HepG2 (cell line): ENCODE data around the gene SLC35F1. TPM values are rescaled to one million over a fixed set of nuclear protein-coding genes. Genes with fewer than 3 reads are reported as not detected.

Source experiments
- ATAC-seq: fragments of 200-7000 bp; cut with Tn5 transposase; 3 replicates; pipeline ENCODE4 v1.9.1; 2020; ENCODE audit warnings: mild to moderate bottlenecking, moderate library complexity
- BruUV-seq: library from RNA; stranded (reverse); fragments of 400-500 nt; replicated peaks from 2 replicates; lab custom pipeline; 2021; lab: Mats Ljungman, UMichigan
- CTCF ChIA-PET: fragments of 300-600 bp; formaldehyde crosslinking; extraction: SDS; loops from one replicate; lab custom pipeline; 2021; ENCODE audit warnings: low total read pairs, inconsistent platforms, low intra/inter-chr PET ratio; lab: Yijun Ruan, JAX
- POLR2A ChIA-PET: fragments of 350-600 bp; sonication (Branson Sonifier 250); formaldehyde crosslinking; loops from one replicate; lab custom pipeline; 2020; ENCODE audit warnings: antibody characterized with exemption, inconsistent platforms; lab: Yijun Ruan, JAX
- DNase-seq: peaks from one replicate; pipeline ENCODE4 v3.0.0-alpha.2; 2015; ENCODE audit warnings: low spot score
- FAIRE-seq: peaks from 3 replicates; lab custom pipeline; 2011; peaks lifted over from hg19 to GRCh38; lab: Jason Lieb, UNC
- H2AFZ ChIP-seq: one replicate; pipeline ENCODE4 v1.6.1; 2011; ENCODE audit warnings: low read length, inconsistent platforms
- H3K27ac ChIP-seq: fragments of 300-600 bp; 3 replicates; pipeline ENCODE4 v1.8.0; 2011; ENCODE audit warnings: mixed run types, mild to moderate bottlenecking, mixed read lengths, low read length, inconsistent platforms; ENCODE audit not compliant: insufficient read depth; ENCODE audit errors: extremely low read length
- H3K27me3 ChIP-seq, 2 experiments: fragments of 200-600 bp in 1 of 2; 2 replicates in 1 of 2; 3 replicates in 1 of 2; pipeline versions ENCODE4 v1.6.0 to v1.8.0; 2011; ENCODE audit warnings: low read length in 2 of 2, mild to moderate bottlenecking in 2 of 2, moderate library complexity in 2 of 2, inconsistent platforms in 1 of 2; ENCODE audit not compliant: insufficient read depth in 2 of 2, control insufficient read depth in 1 of 2
- H3K36me3 ChIP-seq, 2 experiments: fragments of 200-600 bp in 1 of 2; replicated peaks in 1 of 2; 2 replicates in 1 of 2; 3 replicates in 1 of 2; pipeline versions ENCODE4 v1.5.1 to v1.8.0; 2011; ENCODE audit warnings: low read length in 2 of 2, inconsistent platforms in 1 of 2; ENCODE audit not compliant: insufficient read depth in 2 of 2, control insufficient read depth in 1 of 2
- H3K4me1 ChIP-seq: 2 replicates; pipeline ENCODE4 v1.5.1; 2012; ENCODE audit warnings: low read length, inconsistent platforms; ENCODE audit not compliant: insufficient read depth
- H3K4me2 ChIP-seq: 2 replicates; pipeline ENCODE4 v1.6.0; 2011; ENCODE audit warnings: low read depth, low read length, inconsistent platforms
- H3K4me3 ChIP-seq, 3 experiments: fragments of 200-600 bp in 1 of 3; sonication (generic), shearing (Covaris generic) in 1 of 3; replicated peaks in 1 of 3; 2 replicates each; pipeline ENCODE4 v1.5.1; 2011 to 2016; ENCODE audit warnings: low read length in 3 of 3, inconsistent platforms in 2 of 3, low read depth in 2 of 3, mild to moderate bottlenecking in 2 of 3, control low read depth in 1 of 3, mixed read lengths in 1 of 3; ENCODE audit not compliant: insufficient read depth in 1 of 3
- H3K79me2 ChIP-seq: one replicate; pipeline ENCODE4 v1.6.1; 2011; ENCODE audit warnings: low read length, inconsistent platforms; ENCODE audit not compliant: insufficient read depth
- H3K9ac ChIP-seq: 2 replicates; pipeline ENCODE4 v1.6.0; 2011; ENCODE audit warnings: mild to moderate bottlenecking, low read depth, low read length, inconsistent platforms; ENCODE audit not compliant: insufficient read depth
- H3K9me3 ChIP-seq: 2 replicates; pipeline ENCODE4 v1.5.1; 2012; ENCODE audit warnings: mild to moderate bottlenecking, low read length
- H4K20me1 ChIP-seq: 2 replicates; pipeline ENCODE4 v1.6.0; 2011; ENCODE audit warnings: inconsistent platforms, mild to moderate bottlenecking, low read length, moderate library complexity; ENCODE audit not compliant: insufficient read depth
- HDAC6 ChIP-seq: fragments of 200-600 bp; sonication (generic); IDR thresholded peaks from 2 replicates; pipeline ENCODE4 v1.7.0; 2017; ENCODE audit warnings: mild to moderate bottlenecking, antibody characterized with exemption, low read length, low read depth
- MED8 ChIP-seq: sonication (generic); formaldehyde crosslinking; IDR thresholded peaks from 2 replicates; pipeline ENCODE4 v1.8.1; 2023; ENCODE audit warnings: mild to moderate bottlenecking, missing genetic modification reagents; ENCODE audit not compliant: insufficient replicate concordance
- NFE2L1 ChIP-seq: sonication (generic); formaldehyde crosslinking; IDR thresholded peaks from 2 replicates; pipeline ENCODE4 v1.4.0; 2020; ENCODE audit warnings: missing genetic modification reagents, mild to moderate bottlenecking, borderline replicate concordance
- STAT5B ChIP-seq: sonication (generic); formaldehyde crosslinking; IDR thresholded peaks from 2 replicates; pipeline ENCODE4 v1.4.0; 2020; ENCODE audit warnings: missing genetic modification reagents
- ZMYM3 ChIP-seq: sonication (generic); formaldehyde crosslinking; IDR thresholded peaks from 2 replicates; pipeline ENCODE4 v1.5.1; 2020; ENCODE audit warnings: mild to moderate bottlenecking, missing genetic modification reagents
- ZNF44 ChIP-seq: sonication (generic); formaldehyde crosslinking; IDR thresholded peaks from 2 replicates; pipeline ENCODE4 v1.5.1; 2020; ENCODE audit warnings: mild to moderate bottlenecking, missing genetic modification reagents
- ZNF790 ChIP-seq: sonication (generic); formaldehyde crosslinking; IDR thresholded peaks from 2 replicates; pipeline ENCODE4 v1.8.0; 2022; ENCODE audit warnings: missing genetic modification reagents, mild to moderate bottlenecking, borderline replicate concordance
- WGBS: methylation state at CpG from one replicate; pipeline ENCODE4 v1.1.6; 2017; ENCODE audit warnings: low lambda C conversion rate; 5-methylcytosine and 5-hydroxymethylcytosine counted together
- in situ Hi-C: cut with HindIII; loops from 2 replicates; pipeline ENCODE4 v1.10.0; 2017; ENCODE audit warnings: low pct_unique_long_range_greater_than_20kb; ENCODE audit not compliant: extremely low pct_ligation_motif_present
- intact Hi-C: fragments of 100-400 bp; cut with micrococcal nuclease; formaldehyde crosslinking; loops from one replicate; pipeline ENCODE4 v1.10.0; 2022; ENCODE audit not compliant: unreplicated experiment
- polyA plus RNA-seq, 8 experiments: library from polyadenylated mRNA; depleted of rRNA in 3 of 8; stranded (reverse) in 7 of 8; unstranded in 1 of 8; fragments of >200 nt; fragmentation: Illumina TruSeq in 4 of 8; extraction: Trizol in 4 of 8; gene quantifications; 2 replicates each; pipeline versions ENCODE4 v1.2.1 to v1.2.3, GENCODE V29; 2011 to 2016; ENCODE audit warnings: low read depth in 4 of 8, missing spikeins in 1 of 8, mixed read lengths in 1 of 8; ENCODE audit not compliant: insufficient read depth in 1 of 8
- total RNA-seq, 5 experiments: library from RNA; depleted of rRNA; stranded (reverse); fragments of >200 nt; fragmentation: Illumina TruSeq; extraction: Trizol; gene quantifications; 2 replicates each; pipeline ENCODE4 v1.2.3, GENCODE V29; 2016; ENCODE audit warnings: low read depth in 1 of 5

SLC35F1 gene
- total and polyA plus RNA-seq, 2 of the 13 experiments (the other 11 are each of a cell fraction or from before 2014, with no cell fraction given), result 0.01 TPM; not detected in 1

DNA sequence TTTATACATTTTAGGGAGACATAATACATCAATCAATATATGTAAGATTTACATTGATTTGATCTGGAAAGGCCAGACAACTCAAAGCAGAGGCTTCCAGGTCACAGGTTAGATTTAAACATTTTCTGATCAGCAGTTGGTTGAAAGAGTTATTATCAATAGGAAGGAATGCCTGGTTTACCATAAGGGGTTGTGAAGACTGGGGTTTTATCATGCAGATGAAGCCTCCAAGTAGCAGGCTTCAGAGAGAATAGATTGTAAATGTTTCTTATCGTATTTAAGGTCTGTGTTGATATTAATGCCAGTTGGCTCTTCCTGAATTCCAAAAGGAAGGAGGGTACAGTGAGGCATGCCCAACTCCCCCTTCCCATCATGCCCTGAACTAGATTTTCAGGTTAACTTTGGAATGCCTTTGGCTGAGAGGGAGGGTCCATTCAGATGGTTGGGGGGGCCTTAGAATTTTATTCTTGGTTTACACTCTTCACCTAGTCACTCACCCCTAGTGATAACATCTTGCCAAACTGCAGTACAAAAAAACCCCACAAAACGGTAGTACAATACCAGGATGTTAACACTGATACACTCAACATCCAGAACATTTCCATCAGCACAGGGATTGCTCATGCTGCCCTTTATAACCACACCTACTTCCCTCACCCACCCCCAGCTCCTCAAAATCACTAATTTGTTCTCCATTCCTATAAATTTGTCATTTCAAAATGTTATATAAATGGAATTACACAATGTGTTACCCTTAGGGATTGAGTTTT, 381.5 kb downstream of the SLC35F1 start (continued):
- no peak for TF ChIP-seq HDAC6
- TF ChIP-seq, all 625 proteins: peak for 0

- DNase-seq, result no peak
- intact Hi-C loops, result no loop called here
- H3K4me3 ChIP-seq, result no peak overlapping the region
- no peak for TF ChIP-seq STAT5B (CRISPR knock-in tag)
- TF ChIP-seq ZNF44 (CRISPR knock-in tag), result no peak
- no peak for TF ChIP-seq ZMYM3 (CRISPR knock-in tag)
- TF ChIP-seq MED8, result no peak
- no peak for TF ChIP-seq ZNF790 (CRISPR knock-in tag)
- no peak for TF ChIP-seq NFE2L1
- TF ChIP-seq, all 625 proteins: peak for 0
- FAIRE-seq, result no peak
- WGBS, result 46% methylated on average over 4 of the region's 4 CpGs
- H3K36me3 ChIP-seq, result no peaks in the 10 kb centered on the region
- no peak for ATAC-seq
- H2AFZ ChIP-seq, result no peak overlapping the region
- H3K9me3 ChIP-seq, result no peaks in the 10 kb centered on the region
- H3K9ac ChIP-seq, result no peak overlapping the region
- CTCF ChIA-PET, result no interaction called here
- POLR2A ChIA-PET, result no interaction called here
- no peak overlapping the region for H3K4me2 ChIP-seq
- no peaks in the 10 kb centered on the region for H3K79me2 ChIP-seq
- in situ Hi-C loops, result no loop called here
- no peaks in the 10 kb centered on the region for H3K4me1 ChIP-seq
- H3K27ac ChIP-seq, result no peak overlapping the region
- H3K27me3 ChIP-seq, result no peaks in the 10 kb centered on the region
- BruUV-seq, result no TSS peak
- H4K20me1 ChIP-seq, result no peaks in the 10 kb centered on the region
Observed at GRCh38 chr6:118292558-118292957, 385.5 kb downstream of the SLC35F1 start.
